ENCODE data around the gene ST14.

ST14 gene

DNA sequence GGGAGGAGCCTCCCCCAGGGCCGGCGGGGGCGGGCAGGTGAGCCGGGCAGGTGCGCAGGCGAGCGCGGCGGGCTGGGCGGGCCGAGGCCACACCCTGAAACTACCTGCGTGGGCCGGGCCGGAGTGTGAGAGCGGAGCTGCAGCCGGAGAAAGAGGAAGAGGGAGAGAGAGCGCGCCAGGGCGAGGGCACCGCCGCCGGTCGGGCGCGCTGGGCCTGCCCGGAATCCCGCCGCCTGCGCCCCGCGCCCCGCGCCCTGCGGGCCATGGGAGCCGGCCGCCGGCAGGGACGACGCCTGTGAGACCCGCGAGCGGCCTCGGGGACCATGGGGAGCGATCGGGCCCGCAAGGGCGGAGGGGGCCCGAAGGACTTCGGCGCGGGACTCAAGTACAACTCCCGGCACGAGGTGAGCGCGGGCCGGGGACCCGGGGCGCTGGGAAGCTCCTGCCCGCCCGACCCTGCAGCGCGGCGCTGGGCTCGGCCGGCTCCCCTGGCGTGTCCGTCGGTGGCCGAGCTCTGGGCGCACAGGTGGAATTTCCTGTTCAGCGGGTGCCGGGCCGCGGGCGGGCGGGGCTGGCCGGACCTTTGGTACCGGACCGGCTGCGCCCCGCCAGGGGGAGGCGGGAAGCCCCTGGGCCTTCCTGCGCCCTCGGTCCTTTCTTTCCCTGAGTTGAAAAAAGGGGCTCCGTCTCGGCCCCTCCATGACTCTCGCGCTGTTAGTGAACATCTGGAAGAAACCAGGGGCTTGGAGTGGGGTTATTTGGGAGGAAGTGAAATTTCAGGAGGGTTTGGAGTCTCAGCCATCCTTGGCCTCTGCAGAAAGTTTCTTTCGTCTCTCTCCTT lies at the start of gene ST14:
Gene ST14 (plus strand): TSS at position 126 of the 841 bp plus-strand sequence. CDS start 198 bp downstream, at position 324.
- DNase-seq (ENCODE audit: insufficient read length, low spot score) (no peak), FAIRE-seq (no peak)
- TF ChIP-seq POLR2A (IDR thresholded peaks at IDR 0.05; ENCODE audit: low read depth, low read length), result no peak

DNA sequence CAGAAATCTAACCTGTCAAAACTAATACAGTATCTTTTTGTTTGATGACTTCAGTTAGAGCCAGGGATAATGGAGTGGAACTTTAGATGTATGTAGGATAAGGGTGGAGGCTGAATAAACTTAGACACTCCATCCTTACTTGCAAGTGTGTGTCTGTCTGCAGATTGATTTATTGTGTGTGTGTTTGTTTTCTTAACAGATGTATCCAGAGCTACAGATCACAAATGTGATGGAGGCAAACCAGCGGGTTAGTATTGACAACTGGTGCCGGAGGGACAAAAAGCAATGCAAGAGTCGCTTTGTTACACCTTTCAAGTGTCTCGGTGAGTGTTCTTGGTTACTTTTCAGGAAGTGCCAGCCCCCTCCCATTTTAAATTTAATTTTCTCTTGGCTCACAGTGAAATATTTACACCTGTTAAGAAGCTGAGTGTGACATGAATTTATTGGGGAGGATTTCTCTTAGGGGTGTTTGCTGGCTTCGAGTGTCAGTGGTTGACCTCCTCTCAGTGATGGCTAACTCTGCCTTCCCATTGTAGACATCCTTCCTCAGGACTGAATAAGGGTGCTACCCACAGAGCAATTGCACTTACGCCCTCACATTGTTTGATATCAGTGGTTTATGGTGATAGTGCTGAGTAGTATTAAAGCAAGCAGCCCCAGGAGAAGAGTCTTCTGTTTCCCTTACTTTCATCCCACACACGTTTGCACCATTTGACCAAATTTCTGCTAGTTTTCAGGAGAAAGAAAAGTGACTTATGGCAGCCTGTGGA lies 49.1 kb upstream of the ST14 start:
- DNase-seq (ENCODE audit: insufficient read length, low spot score) (no peak), FAIRE-seq (no peak)
- no peak for TF ChIP-seq POLR2A (IDR thresholded peaks at IDR 0.05; ENCODE audit: low read depth, low read length)

DNA sequence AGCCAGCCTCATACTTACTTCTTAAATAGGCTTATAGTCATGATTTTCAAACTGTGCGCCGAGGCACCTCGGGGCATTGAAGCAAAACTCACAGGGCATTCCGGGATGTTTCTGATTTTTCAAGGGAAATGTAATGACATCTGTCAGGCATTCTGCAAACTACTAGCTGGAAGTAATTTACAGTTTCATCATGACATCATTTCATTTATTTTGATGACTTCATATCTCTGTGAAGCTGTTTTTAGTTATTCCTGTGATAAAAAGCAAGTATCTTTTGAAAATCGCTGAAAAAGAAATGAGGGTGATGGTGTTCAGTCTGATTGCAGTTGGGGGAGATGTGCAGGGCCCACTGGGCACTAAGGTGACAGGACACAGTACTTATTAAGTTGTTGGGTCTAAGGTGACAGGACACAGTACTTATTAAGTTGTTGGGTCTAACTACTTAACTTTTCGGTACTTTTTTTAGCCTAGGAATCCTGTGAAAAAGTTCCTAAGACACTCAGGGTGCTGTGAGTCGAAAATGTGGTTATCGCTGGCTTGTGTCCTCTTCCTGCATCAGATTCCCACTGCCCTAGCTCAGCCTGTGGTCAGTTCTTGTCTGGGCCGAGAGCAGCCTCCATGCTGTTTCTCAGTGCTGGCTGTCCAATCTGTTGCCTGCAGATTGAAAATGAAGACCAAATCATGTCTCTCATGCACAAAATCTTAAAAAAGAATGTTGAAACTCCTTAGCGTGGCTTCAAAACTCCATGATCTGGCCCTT lies 47.3 kb upstream of the ST14 start:
- no peak for DNase-seq (ENCODE audit: insufficient read length, low spot score)
- TF ChIP-seq POLR2A (IDR thresholded peaks at IDR 0.05; ENCODE audit: low read depth, low read length), result no peak
- FAIRE-seq, result no peak

DNA sequence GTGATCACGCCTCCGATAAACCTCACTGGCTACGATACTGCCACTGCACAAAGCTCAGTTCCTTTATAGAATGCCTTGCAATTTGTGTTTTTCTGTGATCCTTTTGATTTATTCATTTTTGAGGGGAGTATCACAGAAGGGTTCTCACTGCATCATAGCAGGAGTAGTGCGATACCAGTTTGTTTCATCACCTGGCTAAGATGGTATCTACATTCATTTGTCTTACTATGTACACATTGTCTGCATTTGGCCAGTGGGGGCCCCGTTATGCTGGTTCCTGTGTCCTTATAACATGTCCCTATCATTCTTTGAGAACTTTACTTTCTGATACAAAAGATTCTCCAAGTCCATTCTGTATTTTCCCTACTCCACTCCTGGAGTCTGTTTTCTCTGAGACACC lies 45.3 kb upstream of the ST14 start:
- no peak for FAIRE-seq
- no peak for TF ChIP-seq POLR2A (IDR thresholded peaks at IDR 0.05; ENCODE audit: low read depth, low read length)

DNA sequence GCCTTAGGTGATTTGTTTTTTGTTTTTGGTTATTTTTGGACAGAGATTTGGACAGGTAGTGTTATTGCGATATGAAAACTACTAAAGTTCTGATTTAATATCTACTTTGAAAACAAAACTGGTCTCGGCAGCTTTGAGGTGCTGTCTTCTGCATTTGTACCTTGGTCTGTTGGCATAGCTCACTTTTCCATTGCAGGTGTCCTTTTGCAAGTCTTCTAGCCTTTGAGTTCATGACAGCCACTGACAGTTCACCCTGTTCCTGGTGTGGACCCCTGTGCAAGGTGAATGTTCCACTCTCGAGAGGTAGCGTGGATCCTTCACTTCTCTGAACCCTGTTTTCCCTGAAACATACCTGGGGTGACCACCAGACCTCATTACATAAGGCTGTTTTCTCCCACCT lies 44.9 kb upstream of the ST14 start:
- DNase-seq (ENCODE audit: insufficient read length, low spot score) (no peak), FAIRE-seq (no peak)
- TF ChIP-seq POLR2A (IDR thresholded peaks at IDR 0.05; ENCODE audit: low read depth, low read length), result no peak

More for the DNA sequence above, 45.3 kb upstream of the ST14 start:
- DNase-seq (ENCODE audit: insufficient read length, low spot score), result no peak

DNA sequence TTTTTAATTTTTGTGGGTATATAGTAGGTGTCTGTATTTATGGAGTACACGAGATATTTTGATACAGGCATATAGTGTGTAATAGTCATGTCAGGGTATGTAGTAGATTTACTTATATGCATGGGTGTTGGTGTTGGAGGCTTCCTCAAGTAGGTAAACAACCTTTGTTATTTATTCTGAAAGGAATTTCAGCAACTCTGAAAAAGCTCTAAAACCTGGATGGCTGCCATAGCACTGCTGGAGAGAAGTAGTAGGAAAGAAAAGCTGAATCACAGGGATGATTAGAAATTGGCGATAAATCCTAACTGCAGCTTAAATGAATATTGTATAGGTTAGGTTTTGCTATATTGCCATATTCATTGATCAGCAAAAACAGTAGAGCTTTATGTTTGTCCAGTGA lies 44.4 kb upstream of the ST14 start:
- no peak for TF ChIP-seq POLR2A (IDR thresholded peaks at IDR 0.05; ENCODE audit: low read depth, low read length)
- FAIRE-seq (no peak), DNase-seq (ENCODE audit: insufficient read length, low spot score) (no peak)

DNA sequence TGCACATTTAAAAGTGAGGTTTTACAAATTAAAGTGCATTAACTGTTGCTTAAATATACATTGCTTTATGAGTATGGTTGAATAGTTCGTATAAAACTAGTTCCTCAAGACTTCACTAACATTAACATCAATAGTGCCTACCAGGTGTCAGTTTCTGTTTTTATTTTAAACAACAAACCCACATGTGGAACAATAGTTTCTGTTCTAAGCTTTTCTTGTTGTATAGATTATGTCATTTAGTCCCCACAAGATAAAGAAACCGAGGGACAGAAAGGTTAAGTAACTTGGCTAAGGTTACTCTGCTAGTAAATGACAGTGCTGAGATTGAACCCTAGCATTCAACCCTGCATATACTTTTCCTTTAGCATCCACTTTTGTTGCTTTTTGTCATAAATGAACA lies 41.4 kb upstream of the ST14 start:
- no peak for TF ChIP-seq POLR2A (IDR thresholded peaks at IDR 0.05; ENCODE audit: low read depth, low read length)
- FAIRE-seq, result no peak
- no peak for DNase-seq (ENCODE audit: insufficient read length, low spot score)

DNA sequence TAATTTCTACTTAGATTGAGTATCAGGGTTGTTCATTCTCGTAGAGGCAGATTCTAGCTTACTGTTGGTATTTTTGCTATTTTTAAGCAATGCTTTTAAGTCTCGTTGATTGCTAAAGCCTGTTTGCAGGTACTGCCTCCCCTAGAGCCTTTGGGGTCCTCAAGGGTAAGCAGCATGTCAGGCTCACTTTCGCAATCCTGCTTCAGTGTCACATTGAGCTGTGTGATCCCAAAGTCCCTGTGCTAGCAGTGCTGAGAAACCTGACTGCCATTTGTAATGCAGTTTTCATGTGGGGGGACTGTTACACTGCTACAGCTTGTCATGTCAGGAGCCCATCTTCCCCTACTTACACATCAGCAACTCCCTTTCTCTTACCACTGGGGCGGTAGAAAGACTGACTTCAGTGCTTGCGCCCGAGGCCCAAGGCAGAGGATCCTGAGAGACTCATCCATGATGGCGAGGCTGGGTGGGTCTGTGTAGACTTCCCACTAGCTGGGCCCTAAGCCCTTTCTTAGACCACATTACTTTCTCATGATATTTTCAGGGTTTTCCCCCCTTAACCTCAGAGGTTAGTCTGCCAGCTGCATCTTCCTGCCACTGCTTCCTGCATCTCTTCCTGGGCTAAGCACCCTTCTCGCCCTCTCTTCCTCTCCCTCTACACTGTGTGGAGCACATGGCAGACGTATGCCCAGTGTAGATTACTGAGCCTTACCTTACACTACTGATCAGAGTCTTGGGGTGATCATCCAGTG lies 40.8 kb upstream of the ST14 start:
- FAIRE-seq (no peak), DNase-seq (ENCODE audit: insufficient read length, low spot score) (no peak)
- TF ChIP-seq POLR2A (IDR thresholded peaks at IDR 0.05; ENCODE audit: low read depth, low read length), result no peak

DNA sequence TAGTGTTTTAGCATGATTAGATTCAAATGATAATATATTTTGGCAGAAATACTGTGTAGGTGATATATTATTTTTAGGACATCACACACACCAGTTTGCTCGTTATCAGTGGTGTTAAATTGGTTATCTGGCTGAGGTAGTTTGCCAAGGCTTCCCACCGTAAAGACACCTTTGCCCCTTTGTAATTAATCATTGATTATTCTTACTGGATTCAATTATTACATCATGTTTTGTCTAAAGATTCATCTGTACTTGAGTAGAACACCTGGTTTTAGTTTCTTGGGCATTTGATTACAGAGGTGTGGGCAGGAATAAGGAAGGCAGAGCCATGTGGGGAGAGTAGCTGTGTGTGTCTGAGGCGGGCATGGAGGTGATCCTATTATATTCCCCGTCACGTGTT lies 39.5 kb upstream of the ST14 start:
- no peak for FAIRE-seq
- no peak for DNase-seq (ENCODE audit: insufficient read length, low spot score)
- no peak for TF ChIP-seq POLR2A (IDR thresholded peaks at IDR 0.05; ENCODE audit: low read depth, low read length)

DNA sequence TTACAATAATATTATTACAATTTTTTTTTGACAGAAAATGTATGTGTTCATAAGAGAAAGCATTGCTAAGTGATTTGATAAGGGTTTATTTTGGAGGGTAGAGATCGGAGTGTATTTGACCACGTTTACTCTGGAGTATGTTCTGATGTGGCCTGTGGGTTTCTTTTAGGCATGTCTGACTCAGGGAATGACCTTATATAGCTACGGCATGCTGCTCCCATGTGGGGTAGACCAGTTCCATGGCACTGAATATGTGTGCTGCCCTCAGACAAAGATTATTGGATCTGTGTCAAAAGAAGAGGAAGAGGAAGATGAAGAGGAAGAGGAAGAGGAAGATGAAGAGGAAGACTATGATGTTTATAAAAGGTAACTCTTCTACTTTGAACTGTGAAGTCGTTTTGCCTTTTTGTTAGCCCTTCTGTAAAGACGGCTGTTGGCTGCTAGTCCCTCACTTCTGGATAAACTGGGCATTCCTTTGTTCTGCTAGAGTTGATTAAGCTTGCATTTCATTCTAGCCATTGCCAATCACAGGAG lies 38.1 kb upstream of the ST14 start:
- no peak for TF ChIP-seq POLR2A (IDR thresholded peaks at IDR 0.05; ENCODE audit: low read depth, low read length)
- DNase-seq (ENCODE audit: insufficient read length, low spot score) (no peak), FAIRE-seq (no peak)

DNA sequence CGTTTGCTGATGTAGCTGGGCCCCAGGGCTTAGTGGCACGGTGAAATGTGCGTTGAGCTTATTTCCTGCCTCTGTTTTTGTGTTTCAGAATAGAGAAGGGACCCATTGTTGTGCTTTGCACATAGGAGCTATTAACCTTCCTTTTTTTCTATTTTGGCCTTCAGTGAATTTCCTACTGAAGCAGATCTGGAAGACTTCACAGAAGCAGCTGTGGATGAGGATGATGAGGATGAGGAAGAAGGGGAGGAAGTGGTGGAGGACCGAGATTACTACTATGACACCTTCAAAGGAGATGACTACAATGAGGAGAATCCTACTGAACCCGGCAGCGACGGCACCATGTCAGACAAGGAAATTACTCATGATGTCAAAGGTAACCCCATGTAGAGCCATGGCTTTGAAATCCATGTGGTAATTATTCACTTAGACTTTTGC lies 37.4 kb upstream of the ST14 start:
- DNase-seq (ENCODE audit: insufficient read length, low spot score) (no peak), FAIRE-seq (no peak)
- TF ChIP-seq POLR2A (IDR thresholded peaks at IDR 0.05; ENCODE audit: low read depth, low read length), result no peak

DNA sequence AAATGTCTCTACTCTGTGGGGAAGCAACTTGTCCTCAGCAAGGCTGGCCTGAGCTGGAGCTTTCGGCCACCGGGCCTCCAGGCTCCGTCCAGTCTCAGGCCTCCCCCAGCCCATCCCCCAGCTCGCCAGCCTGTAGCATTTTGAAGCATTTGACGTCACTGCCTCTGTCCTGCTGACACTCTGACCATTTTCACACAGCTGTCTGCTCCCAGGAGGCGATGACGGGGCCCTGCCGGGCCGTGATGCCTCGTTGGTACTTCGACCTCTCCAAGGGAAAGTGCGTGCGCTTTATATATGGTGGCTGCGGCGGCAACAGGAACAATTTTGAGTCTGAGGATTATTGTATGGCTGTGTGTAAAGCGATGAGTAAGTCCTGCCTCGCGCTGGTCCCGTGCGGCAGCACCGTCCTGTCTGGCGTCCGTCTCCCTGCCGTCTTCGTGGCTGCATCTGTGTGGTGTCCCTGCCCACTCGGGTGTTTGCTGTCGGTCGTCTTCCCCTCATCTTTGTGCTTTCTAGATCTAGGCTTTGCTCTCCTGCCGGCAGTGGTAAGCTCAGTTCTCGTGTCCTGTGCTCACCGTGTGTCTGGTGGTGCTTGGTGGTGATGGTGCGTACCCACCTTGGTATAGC lies 36.1 kb upstream of the ST14 start:
- FAIRE-seq (no peak), DNase-seq (ENCODE audit: insufficient read length, low spot score) (no peak)

DNA sequence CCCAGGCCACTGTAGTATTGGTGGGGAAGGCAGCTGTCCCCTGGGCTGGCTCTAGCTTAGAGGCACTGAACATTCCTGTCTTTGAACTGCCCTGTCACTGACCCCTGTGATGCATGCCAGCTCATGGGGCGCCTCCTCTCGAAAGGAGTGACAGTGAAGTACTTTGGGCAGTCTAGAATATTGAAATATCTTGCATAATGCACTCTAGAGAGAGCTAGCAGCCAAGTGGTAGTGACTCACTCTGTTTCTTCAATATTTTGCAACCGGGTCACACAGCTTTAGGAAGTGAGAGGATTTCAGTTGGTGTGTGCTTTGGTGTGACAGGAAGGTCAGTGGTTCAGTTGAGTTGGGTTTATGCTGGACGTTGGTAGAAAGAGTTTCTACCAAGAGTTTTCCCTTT lies 35.5 kb upstream of the ST14 start:
- TF ChIP-seq POLR2A (IDR thresholded peaks at IDR 0.05; ENCODE audit: low read depth, low read length), result no peak
- peak; percentile 45 for DNase-seq (ENCODE audit: insufficient read length, low spot score)
- FAIRE-seq, result peak; percentile 65

More for the DNA sequence above, 36.1 kb upstream of the ST14 start:
- TF ChIP-seq POLR2A (IDR thresholded peaks at IDR 0.05; ENCODE audit: low read depth, low read length), result no peak

Data from H54 (cell line).